Thyroid gland (tissue), 4 donors: ENCODE results near the gene CFAP299. TPM values are rescaled to one million over a fixed set of nuclear protein-coding genes. Genes with fewer than 3 reads are reported as not detected.

Experiments used
- DNase-seq, 2 donors: peaks; one replicate each; pipeline ENCODE4 v3.0.0-alpha.2; 2019
- H3K27ac ChIP-seq, 3 donors: fragments of 200-600 bp; sonication (generic); 1 replicate in 2 of 3; 2 replicates in 1 of 3; pipeline ENCODE4 v1.5.1; 2016 to 2019; ENCODE audit warnings: mild to moderate bottlenecking in 1 of 3, moderate library complexity in 1 of 3
- H3K27me3 ChIP-seq: fragments of 200-600 bp; sonication (generic); one replicate; pipeline ENCODE4 v1.5.1; 2019
- H3K36me3 ChIP-seq, 2 donors: fragments of 200-600 bp; sonication (generic); one replicate each; pipeline ENCODE4 v1.5.1; 2016 to 2019
- H3K4me1 ChIP-seq, 2 donors: fragments of 200-600 bp; sonication (generic); one replicate each; pipeline ENCODE4 v1.5.1; 2017 to 2019
- H3K4me3 ChIP-seq, 3 donors: fragments of 200-600 bp; sonication (generic); replicated peaks in 1 of 3; 1 replicate in 2 of 3; 2 replicates in 1 of 3; pipeline ENCODE4 v1.5.1; 2016; ENCODE audit warnings: mild to moderate bottlenecking in 1 of 3
- H3K9me3 ChIP-seq: fragments of 200-600 bp; sonication (generic); one replicate; pipeline ENCODE4 v1.5.1; 2017
- CTCF ChIP-seq, 6 experiments: fragments of 200-600 bp in 3 of 6; fragments of 450-650 bp in 3 of 6; sonication (generic) in 3 of 6; IDR thresholded peaks; one replicate each; pipeline ENCODE4 v1.5.1; 2016 to 2019; ENCODE audit warnings: antibody characterized with exemption in 6 of 6, mild to moderate bottlenecking in 2 of 6, inconsistent platforms in 1 of 6, moderate library complexity in 1 of 6
- POLR2A ChIP-seq, 2 donors: fragments of 450-650 bp; IDR thresholded peaks; one replicate each; pipeline ENCODE4 v1.6.1; 2017; ENCODE audit warnings: antibody characterized with exemption in 2 of 2, mild to moderate bottlenecking in 2 of 2, moderate library complexity in 1 of 2
- WGBS, 2 donors: methylation state at CpG; one replicate each; pipeline ENCODE4 v1.1.5; 2017; 5-methylcytosine and 5-hydroxymethylcytosine counted together
- intact Hi-C: fragments of 100-400 bp; cut with DNase I; formaldehyde crosslinking; loops from one replicate; pipeline ENCODE4 v1.15.1; 2023
- total RNA-seq, 4 donors: library from RNA; depleted of rRNA; stranded (reverse); fragments of >200 nt; gene quantifications; one replicate each; pipeline ENCODE4 v1.2.3, GENCODE V29; 2016

CFAP299 gene
- total RNA-seq, 4 donors from 2014 or later = 1.3 to 2.8 (median 2.7) TPM; not detected in 1

- no peaks in the 10 kb centered on the region for H3K4me1 ChIP-seq
- no peaks in the 10 kb centered on the region for H3K9me3 ChIP-seq
- H3K27ac ChIP-seq = no peak overlapping the region
- no peaks in the 10 kb centered on the region for H3K36me3 ChIP-seq
- TF ChIP-seq CTCF (IDR thresholded peaks at IDR 0.05) (no peak), POLR2A (IDR thresholded peaks at IDR 0.05) (no peak)
- H3K4me3 ChIP-seq = no peak overlapping the region
- H3K27me3 ChIP-seq = no peaks in the 10 kb centered on the region
- WGBS, 2 donors = 93 to 100% methylated on average over 1 of the region's 1 CpG
- intact Hi-C loops = no loop called here
- DNase-seq = no peak
These were observed 58.4 kb downstream of the CFAP299 start for GRCh38 chr4:80393970-80394250.

GRCh38 chr4:80407246-80407645 is 71.7 kb downstream of the CFAP299 start:
- intact Hi-C loops = no loop called here
- Histone ChIP-seq H3K36me3 (no peaks in the 10 kb centered on the region), H3K27me3 (no peaks in the 10 kb centered on the region), H3K4me3 (no peak overlapping the region), H3K27ac (no peak overlapping the region), H3K9me3 (no peaks in the 10 kb centered on the region), H3K4me1 (no peaks in the 10 kb centered on the region)
- DNase-seq = no peak
- 79 to 80% methylated on average over 4 of the region's 4 CpGs for WGBS, 2 donors
- no peak for TF ChIP-seq CTCF (IDR thresholded peaks at IDR 0.05)
- TF ChIP-seq POLR2A (IDR thresholded peaks at IDR 0.05) = no peak

GRCh38 chr4:80409809-80410208 is 74.3 kb downstream of the CFAP299 start:
- 63 to 80% methylated on average over 2 of the region's 2 CpGs for WGBS, 2 donors
- no peak for DNase-seq
- intact Hi-C loops = no loop called here

GRCh38 chr4:80412322-80412721 is 76.8 kb downstream of the CFAP299 start:
- Histone ChIP-seq H3K4me1 (no peaks in the 10 kb centered on the region), H3K27me3 (no peaks in the 10 kb centered on the region), H3K27ac (no peak overlapping the region), H3K4me3 (no peak overlapping the region), H3K9me3 (no peaks in the 10 kb centered on the region), H3K36me3 (no peaks in the 10 kb centered on the region)
- TF ChIP-seq POLR2A (IDR thresholded peaks at IDR 0.05) = no peak
- TF ChIP-seq CTCF (IDR thresholded peaks at IDR 0.05) = no peak
- WGBS, 2 donors = 90% methylated on average over 2 of the region's 2 CpGs
- intact Hi-C loops = no loop called here
- DNase-seq = no peak

More at GRCh38 chr4:80409809-80410208, 74.3 kb downstream of the CFAP299 start:
- H3K27ac ChIP-seq = no peak overlapping the region
- TF ChIP-seq POLR2A (IDR thresholded peaks at IDR 0.05) (no peak), CTCF (IDR thresholded peaks at IDR 0.05) (no peak)
- H3K9me3 ChIP-seq = no peaks in the 10 kb centered on the region
- no peaks in the 10 kb centered on the region for H3K4me1 ChIP-seq
- no peak overlapping the region for H3K4me3 ChIP-seq
- H3K27me3 ChIP-seq = no peaks in the 10 kb centered on the region
- H3K36me3 ChIP-seq = no peaks in the 10 kb centered on the region

- no peak for DNase-seq
- Histone ChIP-seq H3K27me3 (no peaks in the 10 kb centered on the region), H3K36me3 (no peaks in the 10 kb centered on the region), H3K27ac (no peak overlapping the region), H3K9me3 (no peaks in the 10 kb centered on the region), H3K4me1 (no peaks in the 10 kb centered on the region), H3K4me3 (no peak overlapping the region)
- WGBS, 2 donors = 12 to 17% methylated on average over 2 of the region's 2 CpGs
- no peak for TF ChIP-seq POLR2A (IDR thresholded peaks at IDR 0.05)
- no peak for TF ChIP-seq CTCF (IDR thresholded peaks at IDR 0.05)
- intact Hi-C loops = no loop called here
These were observed 77.6 kb downstream of the CFAP299 start for GRCh38 chr4:80413086-80413485.
